GM15510 (cell line): ENCODE data around the gene GNB5.

Experiments used
- POLR2A ChIP-seq: IDR thresholded peaks from 3 replicates; pipeline ENCODE4 v1.6.1; 2011; ENCODE audit warnings: borderline replicate concordance; ENCODE audit not compliant: insufficient read length; ENCODE audit errors: extremely low read depth

Gene GNB5

GRCh38 chr15:52100807-52101442 is 90.3 kb downstream of the GNB5 start:
- no peak for TF ChIP-seq POLR2A

DNA sequence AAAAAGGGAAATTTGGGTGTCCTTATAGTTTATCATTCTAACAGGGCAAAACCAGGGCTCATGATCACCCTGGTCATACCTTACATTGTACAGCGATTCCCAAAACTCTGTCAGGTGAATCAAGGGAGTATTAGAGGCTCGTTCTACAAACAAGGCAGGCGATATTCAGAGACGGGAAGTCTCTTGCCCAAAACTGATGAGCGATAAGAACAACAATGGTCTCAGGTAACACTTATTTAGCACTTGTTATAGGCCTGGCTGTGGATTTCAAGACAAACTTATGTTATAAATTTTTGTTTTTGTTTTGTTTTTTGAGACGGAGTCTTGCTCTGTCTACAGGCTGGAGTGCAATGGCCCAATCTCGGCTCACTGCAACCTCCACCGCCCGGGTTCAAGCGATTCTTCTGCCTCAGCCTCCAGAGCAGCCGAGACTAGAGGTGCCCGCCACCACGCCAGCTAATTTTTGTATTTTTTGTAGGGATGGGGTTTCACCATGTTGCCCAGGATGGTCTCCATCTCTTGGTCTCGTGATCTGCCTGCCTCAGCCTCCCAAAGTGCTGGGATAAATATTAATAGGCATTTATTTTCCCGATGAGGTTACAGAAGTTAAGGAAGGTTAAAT is 91.4 kb downstream of the GNB5 start:
- TF ChIP-seq POLR2A, result no peak

DNA sequence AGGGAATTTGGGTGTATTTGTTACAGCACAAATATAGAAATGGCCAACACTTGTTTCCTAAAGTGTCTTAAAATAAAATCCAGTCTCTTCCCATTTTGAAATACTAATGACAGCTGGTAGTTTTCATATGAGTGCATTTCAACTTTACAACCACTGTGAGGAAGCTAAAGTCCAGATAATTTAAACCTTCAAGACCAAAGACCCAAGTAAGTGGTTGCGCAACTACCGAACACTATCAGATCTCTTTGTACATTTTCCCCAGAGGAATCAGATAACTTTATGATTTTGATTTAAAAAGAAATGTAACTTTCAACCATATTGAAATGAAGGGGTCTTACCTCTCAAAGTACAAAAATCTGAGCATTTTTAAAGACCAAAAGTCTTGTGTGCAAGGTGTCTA is 92.9 kb downstream of the GNB5 start:
- no peak for TF ChIP-seq POLR2A

GRCh38 chr15:52097180-52097579 is 94.0 kb downstream of the GNB5 start:
- TF ChIP-seq POLR2A, result no peak

DNA sequence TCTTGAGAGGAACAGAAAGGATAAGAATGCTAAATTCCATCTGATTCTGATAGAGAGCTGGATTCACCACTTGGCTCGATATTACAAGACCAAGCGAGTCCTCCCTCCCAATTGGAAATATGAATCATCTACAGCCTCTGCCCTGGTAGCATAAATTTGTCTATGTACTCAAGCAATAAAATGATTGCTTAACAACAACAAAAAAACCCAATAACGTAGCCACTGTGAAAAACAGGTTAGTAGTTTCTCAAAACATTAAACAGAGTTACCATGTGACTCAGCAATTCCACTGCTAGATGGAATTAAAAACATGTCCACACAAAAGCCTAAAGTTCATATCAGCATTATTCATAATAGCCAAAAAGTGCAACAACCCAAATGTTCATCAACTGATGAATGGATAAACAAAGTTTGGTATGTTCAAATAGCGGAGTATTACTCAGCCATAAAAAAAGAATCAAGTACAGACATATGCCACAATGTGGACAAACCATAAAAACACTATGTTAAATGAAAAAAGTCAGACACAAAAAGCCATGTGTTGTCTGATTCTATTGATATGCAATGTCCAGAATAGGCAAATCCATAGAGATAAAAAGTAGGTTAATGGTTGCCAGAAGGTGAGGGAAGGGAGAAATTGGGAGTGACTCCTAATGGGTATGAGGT is 95.5 kb downstream of the GNB5 start:
- TF ChIP-seq POLR2A, result no peak

DNA sequence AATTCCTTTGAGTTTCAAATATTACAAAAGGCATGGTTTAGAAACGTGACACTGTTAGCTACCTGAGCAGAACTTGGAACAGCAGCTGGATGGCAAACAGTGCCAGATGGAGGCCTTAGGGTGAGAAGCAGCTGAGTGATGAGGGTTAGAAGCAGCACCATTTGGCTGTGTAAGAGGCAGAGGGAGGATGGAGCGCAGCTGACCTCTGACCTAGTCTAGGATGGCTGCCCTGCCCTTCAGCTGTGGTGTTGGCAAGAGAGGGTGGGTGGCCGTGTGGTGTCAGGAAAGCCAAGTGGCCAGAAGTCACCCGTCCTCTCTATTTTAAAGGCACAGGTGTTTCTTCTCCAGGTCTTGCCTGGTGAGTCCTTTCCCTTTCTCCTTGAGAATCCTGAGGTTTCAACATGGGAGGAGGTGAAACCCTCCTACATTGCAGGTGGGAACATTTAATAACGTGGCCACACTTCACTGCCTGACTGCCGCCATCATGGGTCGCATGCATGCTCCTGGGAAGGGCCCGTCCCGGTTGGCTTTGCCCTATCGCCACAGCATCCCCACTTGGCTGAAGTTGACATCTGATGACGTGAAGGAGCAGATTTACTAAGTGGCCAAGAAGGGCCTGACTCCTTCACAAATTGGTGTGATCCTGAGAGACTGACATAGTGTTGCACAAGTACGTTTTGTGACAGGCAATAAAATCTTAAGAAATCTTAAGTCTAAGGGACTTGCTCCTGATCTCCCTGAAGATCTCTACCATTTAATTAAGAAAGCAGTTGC is 96.2 kb downstream of the GNB5 start:
- TF ChIP-seq POLR2A, result no peak

GRCh38 chr15:52093539-52094510 is 97.4 kb downstream of the GNB5 start:
- TF ChIP-seq POLR2A, result no peak

- TF ChIP-seq POLR2A, result no peak
These were observed 98.0 kb downstream of the GNB5 start for GRCh38 chr15:52093167-52093538.

DNA sequence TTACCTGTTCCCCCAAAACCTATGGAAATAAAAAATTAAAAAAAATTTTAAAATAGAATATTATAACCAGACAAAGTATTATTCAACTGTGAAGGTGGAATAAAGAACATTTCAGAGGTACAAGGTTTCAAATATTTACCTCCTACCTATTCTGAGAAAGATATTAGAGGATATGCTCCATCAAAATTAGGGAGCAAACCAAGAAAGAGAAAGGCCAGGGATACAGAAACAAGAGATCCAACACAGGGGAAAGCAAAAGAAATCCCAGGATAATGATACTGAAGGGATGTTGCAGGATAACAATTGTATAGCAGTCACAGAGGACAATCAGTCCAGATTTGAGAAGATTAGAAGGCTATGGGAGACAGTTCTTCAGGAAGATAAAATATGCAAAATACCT is 101.0 kb downstream of the GNB5 start:
- no peak for TF ChIP-seq POLR2A

DNA sequence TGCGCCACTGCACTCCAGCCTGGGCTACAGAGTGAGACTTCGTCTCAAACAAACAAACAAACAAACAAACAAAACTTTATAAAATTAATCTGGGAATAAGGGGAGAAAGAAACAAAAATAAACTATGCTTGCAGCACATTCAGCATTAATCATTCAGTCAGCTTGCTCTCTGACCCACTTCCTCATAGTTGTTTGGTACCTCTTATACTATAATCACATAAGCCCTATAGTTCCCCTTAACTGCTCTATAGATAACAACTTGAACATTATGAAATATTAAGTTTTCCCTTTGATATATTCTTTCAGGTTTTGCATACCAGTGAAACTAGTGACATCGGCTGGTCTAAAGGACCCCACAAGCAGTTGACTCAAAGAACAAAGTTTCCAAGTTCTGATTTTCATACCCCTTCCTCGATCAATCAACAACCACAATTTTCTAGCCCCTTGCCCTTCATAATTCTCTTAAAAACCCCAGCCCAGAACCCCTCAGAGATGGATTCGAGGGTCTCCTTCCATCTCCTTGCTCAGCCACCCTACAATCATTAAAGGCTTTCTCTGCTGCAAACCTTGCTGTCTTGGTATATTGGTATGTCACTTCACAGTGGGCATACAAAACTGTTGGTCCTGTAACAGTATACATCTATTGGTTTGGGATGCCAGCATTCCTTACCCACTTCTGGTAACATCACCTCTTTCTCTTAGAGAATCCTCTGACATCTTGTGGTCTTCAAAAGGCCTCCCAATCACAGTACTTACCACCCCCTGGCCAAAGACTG is 105.0 kb downstream of the GNB5 start:
- no peak for TF ChIP-seq POLR2A

DNA sequence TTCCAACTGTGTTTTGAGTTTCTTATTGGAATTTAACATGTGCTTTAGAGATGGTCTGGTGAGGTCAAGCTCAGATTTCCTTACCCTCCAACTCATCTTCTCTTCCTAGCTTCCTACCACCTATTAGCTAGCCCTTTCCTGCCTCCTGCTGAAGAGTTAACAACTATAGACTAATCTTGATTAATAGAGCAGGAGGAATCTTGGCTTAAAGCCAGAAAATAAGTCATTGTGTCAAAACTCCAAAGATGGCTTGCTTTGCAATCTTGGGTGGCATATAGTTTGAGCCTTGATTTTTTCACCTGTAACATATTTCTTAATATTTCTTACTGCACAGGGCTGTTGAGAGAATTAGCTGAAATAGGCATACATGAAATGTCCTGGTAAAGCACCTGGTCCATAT is 105.9 kb downstream of the GNB5 start:
- TF ChIP-seq POLR2A, result no peak

DNA sequence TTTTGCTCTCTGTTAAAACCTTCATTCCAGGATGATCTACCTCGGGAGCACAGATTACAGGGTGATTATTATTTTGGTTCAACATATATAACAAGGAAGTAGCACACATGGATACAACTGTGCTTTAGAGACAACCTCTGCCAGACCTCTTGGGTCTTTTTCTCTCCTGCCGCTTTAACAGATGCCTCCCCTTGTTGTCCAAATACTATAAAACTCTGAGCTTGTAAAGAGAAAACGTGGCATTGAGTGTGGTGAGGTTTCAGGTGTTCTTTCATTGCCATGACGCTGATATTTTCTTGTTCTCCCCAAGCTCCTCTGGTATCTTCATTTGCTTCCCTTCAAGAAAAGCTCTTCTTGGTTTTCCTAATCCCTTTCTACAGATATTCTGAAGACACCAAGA is 107.6 kb downstream of the GNB5 start:
- TF ChIP-seq POLR2A, result no peak

DNA sequence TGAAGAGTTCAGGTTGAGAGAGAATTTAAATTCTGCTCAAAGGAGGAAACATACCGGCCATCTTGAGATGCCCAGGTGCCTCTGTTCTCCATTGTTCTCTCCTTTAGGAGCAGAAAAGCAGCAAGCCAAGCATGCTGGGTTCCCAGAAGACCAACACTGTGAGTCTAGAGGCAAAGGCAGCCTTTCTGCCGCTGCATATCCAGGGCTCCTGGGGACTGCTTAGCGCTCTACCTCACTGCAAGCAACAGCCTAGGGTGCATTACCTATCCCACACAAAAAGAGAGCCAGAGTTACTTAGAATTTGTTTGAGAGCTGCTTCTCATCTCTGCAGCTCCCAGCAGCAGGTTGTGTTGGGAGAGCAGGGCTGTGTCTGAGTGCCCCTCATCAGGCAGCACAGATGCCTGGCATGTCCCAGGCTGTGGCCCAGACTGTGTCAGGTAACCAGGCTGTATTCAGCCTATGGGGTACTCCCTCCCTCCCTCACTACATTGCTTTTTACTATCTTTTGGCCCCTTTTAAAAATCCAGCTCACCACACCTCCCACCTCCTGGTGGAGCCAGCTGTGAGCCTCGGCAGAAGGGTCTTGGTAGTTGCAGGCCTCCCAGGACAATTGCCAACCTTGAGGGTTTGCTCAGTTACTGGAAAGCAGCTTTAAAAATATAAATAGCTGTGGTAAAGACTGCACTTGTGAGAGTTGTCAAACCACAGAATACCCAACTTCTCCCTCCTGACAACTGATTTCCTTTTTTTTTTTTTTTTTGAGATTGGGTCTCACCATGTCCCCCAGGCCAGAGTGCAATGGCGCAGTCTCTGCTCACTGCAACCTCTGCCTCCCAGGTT is 108.8 kb downstream of the GNB5 start:
- no peak for TF ChIP-seq POLR2A

- no peak for TF ChIP-seq POLR2A
These were observed 110.3 kb downstream of the GNB5 start for GRCh38 chr15:52080706-52081392.
